Mesendoderm (in vitro differentiated cells): Measurements from ENCODE around the gene VRK3.

Source experiments
- DNase-seq: peaks from one replicate; pipeline ENCODE4 v3.0.0; 2013
- H2AK5ac ChIP-seq: 2 replicates; pipeline ENCODE4 v1.6.1; 2013; ENCODE audit warnings: low read length, inconsistent platforms
- H2BK120ac ChIP-seq: 2 replicates; pipeline ENCODE4 v1.6.1; 2013; ENCODE audit warnings: low read depth, mild to moderate bottlenecking, low read length, moderate library complexity, mixed read lengths
- H2BK15ac ChIP-seq: replicated peaks from 2 replicates; pipeline ENCODE4 v1.6.1; 2013; ENCODE audit warnings: low read depth, mild to moderate bottlenecking, moderate library complexity
- H2BK5ac ChIP-seq: 2 replicates; pipeline ENCODE4 v1.6.1; 2013; ENCODE audit warnings: low read length, inconsistent platforms
- H3K18ac ChIP-seq: 2 replicates; pipeline ENCODE4 v1.6.1; 2013; ENCODE audit warnings: mild to moderate bottlenecking, low read length, mixed read lengths
- H3K23ac ChIP-seq: one replicate; pipeline ENCODE4 v1.6.1; 2013; ENCODE audit warnings: low read length
- H3K27ac ChIP-seq: 2 replicates; pipeline ENCODE4 v1.5.1; 2013; ENCODE audit warnings: low read depth, mild to moderate bottlenecking, inconsistent platforms, low read length, moderate library complexity
- H3K27me3 ChIP-seq: 2 replicates; pipeline ENCODE4 v1.6.1; 2013; ENCODE audit warnings: low read length, control low read depth, mild to moderate bottlenecking, inconsistent platforms; ENCODE audit not compliant: insufficient read depth, poor library complexity
- H3K36me3 ChIP-seq: 2 replicates; pipeline ENCODE4 v1.6.1; 2013; ENCODE audit warnings: low read length, inconsistent platforms; ENCODE audit not compliant: control insufficient read depth, insufficient read depth
- H3K4ac ChIP-seq: one replicate; pipeline ENCODE4 v1.6.1; 2013; ENCODE audit warnings: low read depth, mild to moderate bottlenecking, low read length, moderate library complexity
- H3K4me1 ChIP-seq: 2 replicates; pipeline ENCODE4 v1.6.1; 2013; ENCODE audit warnings: low read depth, low read length, inconsistent platforms; ENCODE audit not compliant: control insufficient read depth
- H3K4me2 ChIP-seq: 2 replicates; pipeline ENCODE4 v1.6.1; 2013; ENCODE audit warnings: low read length
- H3K4me3 ChIP-seq: 2 replicates; pipeline ENCODE4 v1.5.1; 2013; ENCODE audit warnings: mild to moderate bottlenecking, low read length
- H3K56ac ChIP-seq: one replicate; pipeline ENCODE4 v1.6.1; 2013; ENCODE audit warnings: low read length
- H3K79me1 ChIP-seq: 2 replicates; pipeline ENCODE4 v1.6.1; 2013; ENCODE audit warnings: low read length, inconsistent platforms
- H3K79me2 ChIP-seq: 2 replicates; pipeline ENCODE4 v1.6.1; 2013; ENCODE audit warnings: mild to moderate bottlenecking, low read length; ENCODE audit not compliant: control insufficient read depth, insufficient read depth
- H3K9ac ChIP-seq: 2 replicates; pipeline ENCODE4 v1.6.1; 2013; ENCODE audit warnings: low read length, inconsistent platforms
- H4K5ac ChIP-seq: one replicate; pipeline ENCODE4 v1.6.1; 2013; ENCODE audit warnings: low read length
- H4K8ac ChIP-seq: one replicate; pipeline ENCODE4 v1.6.1; 2013; ENCODE audit warnings: low read depth, mild to moderate bottlenecking, control low read depth, low read length, moderate library complexity
- WGBS: extraction: QIAGEN DNeasy Blood & Tissue Kit; methylation state at CpG from one replicate; pipeline ENCODE4 v1.1.7; 2013; ENCODE audit warnings: low lambda C conversion rate, missing lambda C conversion rate; ENCODE audit not compliant: insufficient coverage; ENCODE audit errors: extremely low coverage; 5-methylcytosine and 5-hydroxymethylcytosine counted together

Gene VRK3

GRCh38 chr19:49952906-49953305, 72.3 kb downstream of the VRK3 start:
- H2BK5ac ChIP-seq: no peak overlapping the region
- H3K27me3 ChIP-seq: no peaks in the 10 kb centered on the region
- H3K9ac ChIP-seq: no peak overlapping the region
- no peak overlapping the region for H2BK15ac ChIP-seq
- H3K79me2 ChIP-seq: no peaks in the 10 kb centered on the region
- no peak overlapping the region for H2BK120ac ChIP-seq
- no peak overlapping the region for H4K5ac ChIP-seq
- no peak overlapping the region for H3K27ac ChIP-seq
- no peak overlapping the region for H4K8ac ChIP-seq
- no peaks in the 10 kb centered on the region for H3K36me3 ChIP-seq
- no peak for DNase-seq
- H3K79me1 ChIP-seq: no peaks in the 10 kb centered on the region
- WGBS: no CpG with 5 or more reads among the region's 13 CpGs
- H3K4me1 ChIP-seq: no peaks in the 10 kb centered on the region
- H3K56ac ChIP-seq: no peak overlapping the region
- H3K4me2 ChIP-seq: no peak overlapping the region
- H3K18ac ChIP-seq: no peak overlapping the region
- no peak overlapping the region for H3K4me3 ChIP-seq
- no peak overlapping the region for H2AK5ac ChIP-seq
- no peak overlapping the region for H3K4ac ChIP-seq
- H3K23ac ChIP-seq: no peak overlapping the region

- no peaks in the 10 kb centered on the region for H3K4me1 ChIP-seq
- H2BK15ac ChIP-seq: no peak overlapping the region
- no peak overlapping the region for H3K4ac ChIP-seq
- no peak overlapping the region for H4K8ac ChIP-seq
- no peak overlapping the region for H2AK5ac ChIP-seq
- no peak overlapping the region for H3K18ac ChIP-seq
- H4K5ac ChIP-seq: no peak overlapping the region
- no peak overlapping the region for H3K56ac ChIP-seq
- H3K27me3 ChIP-seq: no peaks in the 10 kb centered on the region
- H3K36me3 ChIP-seq: no peaks in the 10 kb centered on the region
- no peaks in the 10 kb centered on the region for H3K79me1 ChIP-seq
- no peak overlapping the region for H3K23ac ChIP-seq
- no peak for DNase-seq
- H3K9ac ChIP-seq: no peak overlapping the region
- no peak overlapping the region for H2BK120ac ChIP-seq
- no peak overlapping the region for H3K27ac ChIP-seq
- no peaks in the 10 kb centered on the region for H3K79me2 ChIP-seq
- H3K4me3 ChIP-seq: no peak overlapping the region
- no peak overlapping the region for H3K4me2 ChIP-seq
- no peak overlapping the region for H2BK5ac ChIP-seq
These were observed 72.7 kb downstream of the VRK3 start for GRCh38 chr19:49952479-49952836.

GRCh38 chr19:49951806-49952478, 73.2 kb downstream of the VRK3 start:
- Histone ChIP-seq H3K27ac (no peak overlapping the region), H3K79me1 (no peaks in the 10 kb centered on the region), H3K18ac (no peak overlapping the region), H4K8ac (no peak overlapping the region), H3K23ac (no peak overlapping the region), H3K56ac (no peak overlapping the region), H3K4me1 (no peaks in the 10 kb centered on the region), H3K4me3 (no peak overlapping the region), H4K5ac (no peak overlapping the region), H3K9ac (no peak overlapping the region), H3K36me3 (no peaks in the 10 kb centered on the region), H2BK120ac (no peak overlapping the region), H3K27me3 (no peaks in the 10 kb centered on the region), H2AK5ac (no peak overlapping the region), H2BK15ac (no peak overlapping the region), H3K4ac (no peak overlapping the region), H3K79me2 (no peaks in the 10 kb centered on the region), H2BK5ac (no peak overlapping the region), H3K4me2 (no peak overlapping the region)
- WGBS: no CpG with 5 or more reads among the region's 9 CpGs
- DNase-seq: no peak

- no peaks in the 10 kb centered on the region for H3K79me1 ChIP-seq
- H3K4me1 ChIP-seq: no peaks in the 10 kb centered on the region
- H3K23ac ChIP-seq: no peak overlapping the region
- DNase-seq: no peak
- H2BK120ac ChIP-seq: no peak overlapping the region
- no peak overlapping the region for H3K4me2 ChIP-seq
- no peak overlapping the region for H2BK5ac ChIP-seq
- H4K8ac ChIP-seq: no peak overlapping the region
- H3K9ac ChIP-seq: no peak overlapping the region
- H3K56ac ChIP-seq: no peak overlapping the region
- no peak overlapping the region for H3K27ac ChIP-seq
- no peak overlapping the region for H2AK5ac ChIP-seq
- no peak overlapping the region for H3K18ac ChIP-seq
- no peak overlapping the region for H4K5ac ChIP-seq
- no CpG with 5 or more reads among the region's 13 CpGs for WGBS
- H3K36me3 ChIP-seq: no peaks in the 10 kb centered on the region
- H3K4ac ChIP-seq: no peak overlapping the region
- H3K79me2 ChIP-seq: no peaks in the 10 kb centered on the region
- H2BK15ac ChIP-seq: no peak overlapping the region
- H3K27me3 ChIP-seq: no peaks in the 10 kb centered on the region
- H3K4me3 ChIP-seq: no peak overlapping the region
These were observed 74.1 kb downstream of the VRK3 start for GRCh38 chr19:49950956-49951526.

- no peak overlapping the region for H3K4me3 ChIP-seq
- H3K27ac ChIP-seq: no peak overlapping the region
- no peak overlapping the region for H3K18ac ChIP-seq
- no peak overlapping the region for H4K8ac ChIP-seq
- no peaks in the 10 kb centered on the region for H3K36me3 ChIP-seq
- DNase-seq: no peak
- H3K56ac ChIP-seq: no peak overlapping the region
- H2BK120ac ChIP-seq: no peak overlapping the region
- no peaks in the 10 kb centered on the region for H3K79me2 ChIP-seq
- no CpG with 5 or more reads among the region's 5 CpGs for WGBS
- H3K79me1 ChIP-seq: no peaks in the 10 kb centered on the region
- no peak overlapping the region for H2BK15ac ChIP-seq
- no peak overlapping the region for H2AK5ac ChIP-seq
- no peak overlapping the region for H4K5ac ChIP-seq
- H3K4me1 ChIP-seq: no peaks in the 10 kb centered on the region
- no peak overlapping the region for H3K23ac ChIP-seq
- H2BK5ac ChIP-seq: no peak overlapping the region
- H3K9ac ChIP-seq: no peak overlapping the region
- no peak overlapping the region for H3K4me2 ChIP-seq
- no peak overlapping the region for H3K4ac ChIP-seq
- no peaks in the 10 kb centered on the region for H3K27me3 ChIP-seq
These were observed 74.6 kb downstream of the VRK3 start for GRCh38 chr19:49950590-49950948.
